ENCODE measurements around the gene FZD2.
"Not testable (repeated sequence)": the region's sequence is repeated elsewhere in the genome, so short reads cannot be mapped to it uniquely, and the experiment has no call there.

FZD2 gene

GRCh38 chr17:44546671-44547606 is 10.3 kb upstream of the FZD2 start:
- DNase-seq: no peak

- no peak for DNase-seq
These were observed 9.5 kb upstream of the FZD2 start for GRCh38 chr17:44547625-44548267.

GRCh38 chr17:44548376-44549230 is 8.7 kb upstream of the FZD2 start:
- DNase-seq: no peak

- DNase-seq: no peak
These were observed 7.6 kb upstream of the FZD2 start for GRCh38 chr17:44549686-44550085.

- no peak for DNase-seq
These were observed 4.9 kb upstream of the FZD2 start for GRCh38 chr17:44552361-44552760.

GRCh38 chr17:44555099-44555498 is 2.2 kb upstream of the FZD2 start:
- DNase-seq: no peak

- DNase-seq: peak; percentile 40
These were observed 985 bp upstream of the FZD2 start for GRCh38 chr17:44556166-44556831.

- peak; percentile 33 for DNase-seq
These were observed 484 bp downstream of the FZD2 start for GRCh38 chr17:44557651-44558285.

GRCh38 chr17:44558334-44558709 is 1.0 kb downstream of the FZD2 start:
- no peak for DNase-seq

- DNase-seq: no peak
These were observed 1.7 kb downstream of the FZD2 start for GRCh38 chr17:44558710-44559633.

GRCh38 chr17:44559634-44560554 is 2.6 kb downstream of the FZD2 start:
- no peak for DNase-seq

- DNase-seq: no peak
These were observed 3.9 kb downstream of the FZD2 start for GRCh38 chr17:44561237-44561623.

GRCh38 chr17:44564429-44564828 is 7.1 kb downstream of the FZD2 start:
- no peak for DNase-seq

GRCh38 chr17:44565866-44566443 is 8.7 kb downstream of the FZD2 start:
- DNase-seq: no peak

GRCh38 chr17:44568311-44568944 is 11.1 kb downstream of the FZD2 start:
- not testable (repeated sequence) for DNase-seq

GRCh38 chr17:44568945-44569858 is 11.9 kb downstream of the FZD2 start:
- no peak for DNase-seq

GRCh38 chr17:44572801-44573200 is 15.5 kb downstream of the FZD2 start:
- no peak for DNase-seq

GRCh38 chr17:44575403-44575802 is 18.1 kb downstream of the FZD2 start:
- no peak for DNase-seq
